Measurements from ENCODE around the gene SCT.

- TF ChIP-seq CTCF (IDR thresholded peaks at IDR 0.05) (no peak), EZH2 (IDR thresholded peaks at IDR 0.05; ENCODE audit: borderline replicate concordance, insufficient read depth, low read depth, low read length, poor library complexity, severe bottlenecking) (no peak)
Observed at GRCh38 chr11:643849-644738, 17.1 kb upstream of the SCT start.

Measured in B cell (primary cell).